Stimulated activated CD8-positive, alpha-beta memory T cell treated with anti-CD3 and anti-CD28 coated beads, Interleukin-7, amount 100 ng/mL, for 48 hours (primary cell): ENCODE results near the gene KAT2A.

Source experiments
- DNase-seq, 2 donors: peaks; one replicate each; pipeline ENCODE4 v3.0.0-alpha.2; 2020; ENCODE audit warnings: low read depth in 1 of 2; ENCODE audit errors: extremely low read depth in 1 of 2

The KAT2A gene

DNA sequence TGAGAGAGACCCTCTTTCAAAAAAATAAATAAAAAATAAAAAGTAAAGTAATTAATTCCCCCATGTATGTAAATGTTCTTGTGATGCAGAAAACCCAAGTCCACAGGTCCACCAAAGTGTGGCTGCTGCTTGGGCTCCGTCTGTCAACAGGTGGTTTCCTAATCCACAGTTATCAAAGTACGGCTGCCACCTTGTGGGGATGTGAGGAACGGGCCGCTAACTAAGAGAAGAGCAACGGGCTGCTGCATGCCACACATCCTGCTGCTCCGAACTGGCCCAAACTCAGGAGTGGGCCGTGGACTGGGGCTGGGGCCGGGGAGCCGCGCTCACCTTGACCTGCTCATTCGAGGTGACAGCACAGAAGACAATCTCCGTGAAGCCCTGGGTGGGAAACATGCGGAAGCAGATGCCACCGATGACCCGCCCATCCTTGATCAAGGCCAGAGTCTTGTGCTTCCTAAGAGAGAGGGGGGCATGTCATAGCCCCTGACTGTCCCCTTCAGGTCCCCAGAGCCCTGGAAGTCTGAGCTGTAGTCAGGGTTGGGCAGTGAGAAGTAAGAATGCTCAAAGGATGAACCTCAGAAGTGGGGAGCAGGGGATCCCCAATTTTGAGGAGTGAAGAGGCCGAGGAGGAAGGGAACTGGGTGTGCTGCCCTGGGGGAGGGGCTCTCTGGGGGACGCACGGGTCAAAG is 4.3 kb downstream of the KAT2A start:
- peak; percentile 42 to 65 for DNase-seq

DNA sequence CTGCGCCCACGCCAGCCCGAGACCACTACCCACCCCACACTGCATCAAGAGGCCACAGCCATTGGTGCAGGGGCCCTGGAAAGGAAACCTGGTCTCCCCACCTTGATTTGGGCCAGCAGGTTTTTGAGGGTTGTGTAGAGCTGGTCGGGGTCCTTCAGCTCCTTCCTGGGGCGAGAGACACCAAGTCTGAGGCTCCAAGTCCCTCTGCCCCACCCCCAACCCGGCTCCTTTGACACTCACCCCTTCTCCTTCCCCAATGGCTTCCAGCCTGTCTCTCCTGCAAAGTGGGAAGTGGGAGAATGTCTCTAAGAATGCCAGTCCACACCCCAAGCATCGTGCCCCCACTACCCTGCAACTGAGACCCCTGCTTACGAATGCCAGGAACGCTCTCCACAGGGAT is 7.0 kb downstream of the KAT2A start:
- DNase-seq: no peak

DNA sequence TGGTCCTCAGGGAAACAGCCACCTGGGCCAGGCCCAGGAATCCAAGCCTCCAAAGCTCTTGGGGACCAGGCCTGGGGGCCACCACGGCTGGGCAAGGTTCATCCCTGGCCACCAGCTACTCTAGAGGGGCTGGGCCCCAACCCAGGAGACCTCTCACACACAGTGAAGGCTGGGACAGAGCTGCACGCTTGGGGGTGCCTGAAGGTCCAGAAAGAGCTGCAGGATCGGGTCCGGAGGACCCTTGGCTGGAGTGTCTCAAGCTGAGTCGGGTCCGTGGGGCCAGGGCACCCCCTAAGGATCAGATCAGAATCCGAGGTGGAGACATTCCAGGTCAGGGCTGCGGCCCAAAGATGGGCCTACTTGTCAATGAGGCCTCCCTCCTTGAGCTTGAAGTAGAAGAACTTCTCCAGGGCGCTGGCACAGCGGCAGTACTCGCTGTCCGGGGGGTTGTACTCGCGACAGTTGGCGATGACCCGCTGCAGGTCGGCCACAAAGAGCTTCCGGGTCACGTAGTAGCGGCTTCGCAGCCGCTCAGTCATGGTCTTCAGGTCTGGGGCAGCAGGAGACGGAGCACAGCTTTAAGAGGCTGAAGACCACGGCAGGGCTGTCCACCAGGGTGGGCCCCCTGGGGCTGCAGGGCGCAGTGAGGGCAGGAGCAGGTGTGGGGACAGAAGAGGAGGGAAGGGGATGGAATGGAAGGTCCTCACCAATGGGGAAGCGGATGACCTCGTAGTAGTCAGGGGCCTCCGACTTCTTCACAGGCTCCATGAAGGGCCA is 7.7 kb downstream of the KAT2A start:
- no peak for DNase-seq

DNA sequence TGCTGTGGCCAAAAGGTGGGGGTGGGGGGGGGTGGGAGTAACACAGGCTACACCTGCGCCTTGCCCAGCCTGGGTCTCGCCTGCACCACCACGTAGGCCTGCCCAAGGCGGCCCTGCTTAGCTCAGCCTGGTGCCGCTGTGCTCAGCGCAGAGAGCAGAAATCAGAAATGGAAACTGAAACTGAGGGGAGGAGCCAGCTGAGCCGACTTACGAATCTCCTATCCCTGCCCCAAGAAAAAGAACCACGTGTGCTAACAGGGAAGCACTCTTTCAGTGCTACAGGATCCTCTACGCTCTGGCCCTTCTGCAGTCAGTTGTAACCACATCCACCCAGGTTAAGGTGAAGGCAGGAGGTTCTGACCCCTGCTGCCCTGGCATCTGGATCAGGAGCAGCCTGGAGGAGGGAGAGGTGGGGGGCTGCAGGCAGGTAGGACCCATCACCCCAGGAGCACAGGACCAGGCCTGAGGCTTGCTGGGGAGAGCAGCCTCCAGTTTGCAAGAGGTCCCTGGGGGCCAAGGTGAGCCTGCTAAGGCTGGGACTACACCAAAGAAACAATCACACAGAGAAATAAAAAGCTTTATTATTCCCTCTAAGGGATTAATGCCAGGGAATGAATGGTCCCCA is 8.5 kb downstream of the KAT2A start, which contains the start of gene DHX58:
DHX58 (minus strand) TSS at position 163 of the 625 bp plus-strand sequence. CDS start 822 bp downstream, outside the sequence.
- peak; percentile 47 to 71 for DNase-seq

DNA sequence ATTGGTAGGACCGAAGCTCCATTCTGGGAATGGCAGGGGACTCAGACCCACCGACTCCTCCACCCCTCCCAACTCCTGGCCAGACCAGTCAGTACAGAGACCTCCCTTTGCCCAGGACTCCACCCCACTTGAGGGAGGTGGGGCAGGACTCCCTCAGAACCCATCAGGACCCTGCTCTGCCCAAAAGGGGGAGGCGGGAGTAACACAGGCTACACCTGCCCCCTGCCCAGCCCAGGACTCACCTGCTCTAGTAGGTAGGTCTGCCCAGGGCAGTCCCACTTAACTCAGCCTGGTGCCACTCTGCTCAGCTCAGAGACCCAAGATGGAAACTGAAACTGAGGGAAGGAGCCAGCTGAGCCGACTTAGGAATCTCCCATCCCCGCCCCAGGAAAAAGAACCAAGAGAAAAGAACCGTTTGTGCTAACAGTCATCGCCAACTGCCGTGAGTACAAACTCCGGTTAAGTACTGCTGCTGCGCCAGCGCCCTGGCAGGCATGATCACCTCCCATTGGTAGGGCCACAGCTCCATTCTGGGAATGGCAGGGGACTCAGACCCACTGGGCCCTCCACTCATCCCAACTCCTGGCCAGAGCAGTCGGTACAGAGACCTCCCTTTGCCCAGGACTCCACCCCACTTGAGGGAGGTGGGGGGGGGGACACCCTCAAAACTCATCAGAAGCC is 9.2 kb downstream of the KAT2A start:
- no peak for DNase-seq

DNA sequence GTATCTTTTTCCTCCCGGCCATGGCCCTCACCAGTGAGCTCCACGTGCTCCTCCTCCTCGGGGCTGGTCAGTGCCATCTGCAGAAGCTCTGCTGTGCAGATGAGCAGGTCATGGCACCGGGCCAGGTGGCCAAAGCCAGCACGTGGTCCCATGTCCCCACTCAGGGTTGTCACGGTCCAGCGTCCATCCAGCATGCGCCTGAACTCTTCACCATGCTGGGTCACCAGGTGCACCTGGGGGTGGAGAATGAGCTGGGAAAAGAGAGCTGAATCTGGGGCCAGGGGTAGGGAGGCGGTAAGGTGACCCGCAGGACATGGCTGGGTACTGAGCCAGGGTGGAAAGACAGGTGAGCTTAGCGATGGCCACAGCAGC is 9.9 kb downstream of the KAT2A start:
- DNase-seq: no peak

DNA sequence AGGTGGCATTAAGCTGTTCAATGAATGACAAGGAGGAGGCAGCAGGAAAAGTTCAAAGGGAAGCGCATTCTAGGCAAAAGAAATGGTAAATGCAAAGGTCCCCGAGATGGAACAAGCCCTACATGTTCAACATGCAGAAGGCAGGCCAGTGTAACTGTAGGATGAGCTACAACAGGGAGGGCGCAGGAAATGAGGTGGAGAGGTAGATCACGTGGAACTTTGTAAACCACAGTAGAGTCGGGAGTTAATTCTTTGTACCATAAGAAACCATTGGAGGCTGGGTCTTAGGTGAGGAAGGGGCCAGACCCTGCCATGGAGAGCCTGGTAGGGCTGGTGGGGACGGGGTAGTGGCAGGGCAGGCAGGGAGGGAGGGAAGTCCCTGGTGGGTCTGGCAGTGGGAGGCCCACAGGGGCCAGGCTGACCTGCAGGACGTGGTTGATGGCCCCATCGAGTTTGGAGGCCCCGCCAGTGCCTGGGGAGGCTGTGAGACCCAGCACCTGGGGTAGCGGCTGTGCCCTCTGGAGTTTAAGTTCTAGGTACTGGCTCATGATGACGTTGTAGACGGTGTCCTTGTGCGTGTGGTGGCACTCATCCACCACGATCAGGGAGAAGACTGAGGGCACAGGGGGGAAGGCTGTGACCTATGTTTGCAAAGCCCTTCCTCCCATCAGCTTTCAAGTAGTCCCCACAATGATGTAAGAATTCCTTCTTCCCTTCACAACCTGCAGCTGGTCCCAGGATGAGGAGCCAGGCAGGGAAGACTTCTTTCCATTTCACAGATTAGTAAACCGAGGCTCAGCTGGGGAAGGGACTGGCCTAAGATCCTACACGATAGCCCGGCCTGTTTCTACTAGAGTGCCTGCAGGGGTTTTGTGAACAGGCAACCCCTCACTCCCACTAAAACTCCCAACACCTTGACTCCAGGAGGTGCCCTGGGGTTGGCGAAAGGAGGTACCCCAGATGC is 10.6 kb downstream of the KAT2A start:
- no peak for DNase-seq

DNA sequence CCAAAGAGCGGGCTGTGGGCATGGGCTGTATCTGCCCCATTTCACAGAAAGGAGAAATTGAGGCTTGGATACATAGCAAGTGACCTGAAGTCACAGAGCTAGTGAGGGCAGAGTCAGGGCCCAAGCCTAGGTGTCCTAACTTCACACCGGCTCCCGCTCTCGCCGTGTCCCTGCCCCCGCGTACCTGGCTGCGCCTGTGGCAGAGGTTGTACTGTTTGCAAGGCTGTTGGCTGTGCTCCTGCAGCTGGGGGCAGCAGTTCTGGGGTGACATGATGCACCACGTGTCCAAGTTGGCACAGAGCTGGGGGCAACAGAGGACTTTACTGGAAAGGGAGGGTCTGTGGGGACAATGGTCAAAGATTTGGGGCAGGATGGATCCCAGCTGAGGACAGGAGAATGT is 12.1 kb downstream of the KAT2A start:
- no peak for DNase-seq

DNA sequence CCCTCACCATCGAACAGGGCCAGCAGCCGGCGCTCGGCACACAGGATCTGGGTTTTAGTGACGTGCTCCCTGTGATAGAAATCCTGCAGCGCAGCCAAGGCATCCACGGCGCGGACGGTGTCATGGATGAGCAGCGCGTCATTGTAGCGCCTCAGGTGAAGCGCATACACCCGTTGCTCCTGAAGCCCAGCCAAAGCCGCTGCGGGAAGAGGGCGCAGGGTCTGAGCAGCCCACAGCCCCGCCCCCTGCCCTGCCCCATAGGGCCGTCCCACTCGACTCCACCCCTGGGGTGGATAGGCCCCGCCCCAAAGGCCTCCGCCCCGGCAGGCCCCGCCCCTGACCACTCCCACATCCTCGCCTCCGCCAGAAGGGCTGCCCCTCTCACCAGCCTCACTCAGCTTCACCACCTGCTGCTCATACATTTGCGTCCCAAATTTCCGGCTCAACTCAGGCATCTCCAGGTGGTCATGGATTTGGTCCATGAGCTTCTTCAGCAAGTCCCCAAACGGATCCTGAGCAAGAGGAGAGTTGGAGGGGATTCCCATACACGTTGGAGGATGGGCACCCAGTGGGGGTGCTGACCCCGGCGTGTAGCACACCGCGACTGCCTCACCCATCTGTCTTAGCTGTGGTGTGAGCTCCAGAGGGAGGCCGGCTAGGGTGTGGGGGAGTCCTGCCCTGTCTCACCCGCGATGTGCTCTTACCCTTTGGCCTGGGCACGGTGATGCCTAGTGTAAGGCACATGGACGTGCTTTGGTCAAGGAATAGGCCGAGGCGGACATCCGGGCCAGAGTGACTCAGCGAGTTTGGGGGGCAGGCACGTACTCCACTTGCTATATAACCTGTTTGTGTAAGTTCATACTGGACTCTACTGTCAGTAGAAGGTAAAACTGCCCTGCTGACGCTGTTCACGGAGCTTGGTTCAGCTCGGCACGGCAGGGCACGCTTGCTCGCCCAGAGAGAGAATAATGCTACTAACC is 13.3 kb downstream of the KAT2A start:
- peak; percentile 84 to 88 for DNase-seq

DNA sequence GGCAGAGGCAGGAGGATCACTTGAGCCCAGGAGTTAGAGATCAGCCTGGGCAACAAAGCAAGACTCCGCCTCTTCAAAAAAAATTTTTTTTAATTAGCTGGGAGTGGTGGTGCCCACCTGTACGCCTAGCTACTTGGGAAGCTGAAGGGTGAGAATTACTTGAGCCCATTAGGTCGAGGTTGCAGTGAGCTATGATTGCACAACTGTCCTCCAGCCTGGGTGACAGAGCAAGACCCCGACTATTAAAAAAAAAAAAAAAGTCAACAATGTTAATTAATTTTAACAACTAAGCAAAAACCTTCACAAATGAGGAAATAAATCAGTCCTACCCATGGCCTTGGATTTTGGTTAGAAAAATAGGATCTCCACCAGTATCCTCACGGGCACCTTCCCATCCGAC is 14.0 kb downstream of the KAT2A start:
- no peak for DNase-seq

DNA sequence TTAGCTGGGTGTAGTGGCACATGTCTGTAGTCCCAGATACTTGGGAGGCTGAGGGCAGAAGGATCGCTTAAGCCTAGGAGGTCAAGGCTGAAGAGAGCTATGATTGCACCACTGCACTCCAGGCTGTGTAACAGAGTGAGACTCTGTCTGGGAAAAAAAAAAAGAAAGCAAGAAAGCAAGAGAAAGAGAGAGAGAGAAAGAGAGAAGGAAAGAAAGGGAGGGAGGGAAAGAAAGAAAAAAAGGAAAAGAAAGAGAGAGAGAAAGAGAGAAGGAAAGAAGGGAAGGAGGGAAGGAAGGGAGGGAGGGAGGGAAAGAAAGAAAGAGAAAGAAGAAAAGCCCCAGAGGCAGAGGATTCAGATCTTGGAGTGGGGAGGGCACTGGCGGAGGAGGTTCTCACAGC is 15.2 kb downstream of the KAT2A start:
- no peak for DNase-seq

DNA sequence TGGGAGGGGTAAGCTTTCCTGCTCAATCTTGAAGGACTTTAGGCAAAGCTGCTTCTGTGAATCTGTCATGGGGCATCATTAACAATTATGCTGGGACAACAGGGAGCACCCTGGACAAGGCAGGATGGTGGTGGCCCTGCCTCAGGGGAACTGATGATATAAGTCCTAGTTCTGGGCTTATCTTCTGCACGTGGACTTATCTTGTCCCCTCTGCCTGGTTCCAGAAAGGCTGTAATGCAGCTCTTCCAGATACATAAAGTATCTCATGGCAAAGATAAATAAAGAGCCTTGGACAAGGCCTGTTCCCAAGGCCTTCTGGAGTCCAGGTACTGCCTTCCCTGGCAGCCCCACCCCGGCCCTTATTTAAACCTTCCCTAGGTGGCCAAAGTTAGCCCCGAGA is 16.9 kb downstream of the KAT2A start:
- DNase-seq: no peak

DNA sequence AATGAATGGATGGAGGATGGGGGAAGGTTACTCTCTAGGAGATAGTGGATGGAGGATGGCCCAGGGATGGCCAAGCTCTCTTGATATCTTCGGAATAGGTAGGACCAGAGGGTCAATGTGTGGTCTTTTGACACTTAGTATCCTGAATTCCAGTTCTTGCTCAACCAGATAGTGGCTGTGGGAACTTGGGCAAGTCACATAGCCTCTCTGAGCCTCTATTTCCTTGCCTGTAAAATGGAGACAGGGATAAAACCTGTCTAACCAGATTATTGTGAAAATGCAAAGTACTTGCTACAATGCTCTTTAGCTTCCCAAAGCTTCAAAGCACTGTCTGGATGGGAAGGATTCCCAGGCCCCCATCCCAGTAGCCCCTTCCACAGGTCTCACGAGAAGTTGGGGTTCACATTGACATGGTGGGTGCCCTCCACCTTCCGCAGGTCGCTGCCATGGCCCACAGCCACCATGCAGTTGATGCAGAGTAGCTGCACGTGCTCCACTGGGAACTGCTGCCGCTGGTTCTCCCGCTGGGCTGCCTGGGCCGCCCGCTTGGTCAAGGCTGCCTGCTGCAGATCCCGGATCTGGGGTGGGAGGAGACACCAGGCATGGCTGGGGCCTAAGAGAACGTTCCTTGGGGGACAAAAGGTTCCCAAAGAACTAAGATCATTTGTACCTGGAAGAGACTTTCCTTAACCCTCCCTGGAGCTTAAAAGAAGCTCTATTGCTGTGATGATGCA is 17.8 kb downstream of the KAT2A start:
- DNase-seq: no peak

DNA sequence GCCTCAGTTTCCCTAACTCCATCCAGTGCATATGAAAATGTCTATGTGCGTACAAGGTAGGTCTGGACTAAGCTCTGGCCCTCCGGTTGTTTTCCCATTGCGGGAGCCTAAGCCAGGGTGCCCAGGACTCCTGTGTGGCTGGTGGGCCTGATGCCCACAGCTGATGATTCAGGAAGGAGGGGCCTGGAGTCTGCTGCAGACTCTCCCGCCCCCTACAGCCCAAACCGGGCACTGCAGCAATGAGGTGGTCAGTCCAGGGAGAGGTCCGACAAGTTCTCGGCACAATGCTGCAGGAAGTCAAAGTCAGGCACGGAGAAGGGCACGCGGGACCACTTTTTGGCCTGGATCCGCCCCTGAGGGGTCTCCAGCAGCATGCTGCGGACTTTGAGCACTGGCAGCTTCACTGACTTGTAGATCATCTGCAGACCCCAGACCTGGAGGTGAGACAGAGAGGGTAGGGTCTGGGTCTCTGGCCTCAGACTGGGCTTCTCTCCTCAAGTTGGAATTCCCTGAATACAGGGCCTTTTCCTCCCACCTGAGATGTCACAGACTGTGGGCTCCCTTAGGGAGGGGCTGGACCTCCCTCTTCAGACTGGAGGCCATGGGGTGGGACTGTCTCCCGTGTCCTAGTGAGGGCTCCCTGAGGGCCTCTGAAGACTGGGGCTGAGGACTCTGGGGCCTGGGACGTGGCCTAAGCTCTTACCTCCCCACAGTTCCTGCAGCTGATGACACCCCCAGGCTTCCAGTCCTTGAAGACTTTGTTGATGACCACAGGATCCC is 19.5 kb downstream of the KAT2A start:
- peak; percentile 57 to 59 for DNase-seq

DNA sequence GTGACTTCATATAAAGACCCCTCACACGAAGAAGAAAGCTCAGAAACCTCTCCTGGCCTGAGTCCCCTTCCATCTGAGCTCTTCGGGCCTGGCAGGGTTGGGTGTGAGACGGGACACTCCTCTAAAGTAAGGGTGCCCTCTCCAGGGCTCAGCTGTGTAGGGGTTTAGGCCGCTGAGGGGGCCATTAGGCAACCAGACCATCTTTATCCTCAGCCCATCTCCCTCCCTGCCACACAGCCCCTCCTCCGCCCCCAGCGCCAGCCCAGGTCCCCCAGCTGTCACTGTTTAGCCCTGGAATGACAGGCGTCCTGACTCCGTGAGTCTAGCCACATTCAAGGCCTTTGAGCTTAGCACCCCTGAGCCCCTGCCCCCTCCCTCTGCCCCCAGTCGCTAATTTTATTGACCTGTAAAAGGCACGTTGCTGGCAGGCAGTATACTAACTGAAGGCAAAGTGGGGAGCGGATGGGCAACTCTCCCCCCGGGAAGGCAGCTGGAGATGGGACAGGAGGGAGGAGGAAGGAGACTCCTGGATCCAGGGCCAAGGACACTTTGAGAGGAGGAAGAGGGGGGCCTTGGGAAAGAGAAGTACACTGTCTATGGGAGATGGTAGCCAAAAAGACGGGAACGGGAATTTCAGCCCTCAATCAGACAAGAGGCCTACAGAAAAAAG is 22.3 kb downstream of the KAT2A start:
- no peak for DNase-seq

DNA sequence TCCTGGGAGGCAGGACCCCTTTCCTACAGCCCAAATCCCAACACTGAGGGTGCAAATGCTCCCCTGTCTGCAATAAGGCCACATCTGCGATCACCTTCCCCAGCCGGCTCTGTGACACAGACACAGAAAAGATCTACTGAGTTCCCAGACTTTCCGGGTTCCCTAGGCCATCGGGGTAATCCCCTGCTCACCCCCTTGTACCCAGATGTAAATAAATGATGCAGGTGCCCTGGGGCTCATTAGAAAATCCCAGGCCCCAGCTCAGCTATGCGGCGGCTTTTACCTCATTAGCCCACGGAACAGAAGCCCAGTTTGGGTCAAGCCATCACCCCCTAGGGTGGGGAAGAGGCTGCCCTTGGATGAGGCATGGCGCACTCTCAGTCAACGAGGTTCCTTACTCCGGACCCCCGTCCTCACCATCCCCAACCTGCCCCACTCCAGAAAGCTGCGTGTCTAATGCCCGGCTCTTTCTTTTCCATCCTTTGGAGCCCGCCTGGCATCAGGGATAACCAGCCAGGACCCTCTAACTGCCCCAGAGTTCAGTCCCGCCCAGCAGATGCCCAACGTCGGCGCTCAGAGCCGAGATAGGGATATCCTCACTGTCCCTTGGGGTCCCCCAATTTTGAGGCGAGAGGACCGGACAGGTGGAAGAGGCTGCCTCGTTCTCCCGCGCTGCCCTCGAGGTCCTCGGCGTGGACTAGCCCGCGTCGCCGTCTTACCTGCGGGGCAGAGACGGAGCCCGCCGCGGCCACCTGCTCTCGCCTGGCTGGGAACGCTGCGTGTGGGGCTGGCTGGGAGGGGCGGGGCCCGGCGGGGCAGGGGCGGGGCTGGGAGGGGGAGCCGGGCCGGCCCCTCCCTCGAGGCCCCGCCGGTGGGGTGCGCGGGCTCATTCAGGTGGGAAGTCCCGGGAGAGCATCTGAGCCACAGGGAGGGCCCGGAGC is 23.2 kb downstream of the KAT2A start, which contains the start of gene ZNF385C:
ZNF385C (minus strand) TSS at position 783 of the 941 bp plus-strand sequence. CDS start 35,417 bp downstream, outside the sequence.
- no peak for DNase-seq
